ENCODE results near the gene OSBPL8. TPM values are rescaled to one million over a fixed set of nuclear protein-coding genes. Genes with fewer than 3 reads are reported as not detected.

Gene OSBPL8
- total RNA-seq, 1 experiment from 2014 or later, result 81.7 TPM

DNA sequence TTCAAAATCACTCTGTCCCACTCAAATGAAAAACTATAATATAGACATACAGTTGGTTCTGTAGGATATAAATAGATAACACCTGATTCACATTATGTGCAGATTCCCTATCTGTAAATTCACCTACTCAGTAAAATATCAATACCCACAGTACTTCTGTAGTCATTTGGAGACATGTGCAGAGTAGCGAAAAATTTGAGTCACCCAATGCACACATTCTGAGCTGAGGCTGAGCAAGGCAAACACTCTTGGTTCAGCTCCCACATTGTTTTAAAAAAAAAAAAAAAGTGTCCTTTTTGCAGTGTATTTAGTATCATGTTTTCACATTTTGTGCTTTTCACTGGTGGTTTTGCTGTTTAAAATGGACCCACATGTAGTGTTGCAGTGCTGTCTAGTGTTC lies 184.1 kb downstream of the OSBPL8 start (continued):
- TF ChIP-seq, protein P1, sequence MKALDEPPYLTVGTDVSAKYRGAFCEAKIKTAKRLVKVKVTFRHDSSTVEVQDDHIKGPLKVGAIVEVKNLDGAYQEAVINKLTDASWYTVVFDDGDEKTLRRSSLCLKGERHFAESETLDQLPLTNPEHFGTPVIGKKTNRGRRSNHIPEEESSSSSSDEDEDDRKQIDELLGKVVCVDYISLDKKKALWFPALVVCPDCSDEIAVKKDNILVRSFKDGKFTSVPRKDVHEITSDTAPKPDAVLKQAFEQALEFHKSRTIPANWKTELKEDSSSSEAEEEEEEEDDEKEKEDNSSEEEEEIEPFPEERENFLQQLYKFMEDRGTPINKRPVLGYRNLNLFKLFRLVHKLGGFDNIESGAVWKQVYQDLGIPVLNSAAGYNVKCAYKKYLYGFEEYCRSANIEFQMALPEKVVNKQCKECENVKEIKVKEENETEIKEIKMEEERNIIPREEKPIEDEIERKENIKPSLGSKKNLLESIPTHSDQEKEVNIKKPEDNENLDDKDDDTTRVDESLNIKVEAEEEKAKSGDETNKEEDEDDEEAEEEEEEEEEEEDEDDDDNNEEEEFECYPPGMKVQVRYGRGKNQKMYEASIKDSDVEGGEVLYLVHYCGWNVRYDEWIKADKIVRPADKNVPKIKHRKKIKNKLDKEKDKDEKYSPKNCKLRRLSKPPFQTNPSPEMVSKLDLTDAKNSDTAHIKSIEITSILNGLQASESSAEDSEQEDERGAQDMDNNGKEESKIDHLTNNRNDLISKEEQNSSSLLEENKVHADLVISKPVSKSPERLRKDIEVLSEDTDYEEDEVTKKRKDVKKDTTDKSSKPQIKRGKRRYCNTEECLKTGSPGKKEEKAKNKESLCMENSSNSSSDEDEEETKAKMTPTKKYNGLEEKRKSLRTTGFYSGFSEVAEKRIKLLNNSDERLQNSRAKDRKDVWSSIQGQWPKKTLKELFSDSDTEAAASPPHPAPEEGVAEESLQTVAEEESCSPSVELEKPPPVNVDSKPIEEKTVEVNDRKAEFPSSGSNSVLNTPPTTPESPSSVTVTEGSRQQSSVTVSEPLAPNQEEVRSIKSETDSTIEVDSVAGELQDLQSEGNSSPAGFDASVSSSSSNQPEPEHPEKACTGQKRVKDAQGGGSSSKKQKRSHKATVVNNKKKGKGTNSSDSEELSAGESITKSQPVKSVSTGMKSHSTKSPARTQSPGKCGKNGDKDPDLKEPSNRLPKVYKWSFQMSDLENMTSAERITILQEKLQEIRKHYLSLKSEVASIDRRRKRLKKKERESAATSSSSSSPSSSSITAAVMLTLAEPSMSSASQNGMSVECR (CRISPR knock-in tag; IDR thresholded peaks at IDR 0.05; ENCODE audit: borderline replicate concordance), result no peak
- no peak for TF ChIP-seq NR2C2 (CRISPR knock-in tag; IDR thresholded peaks at IDR 0.05)
- TF ChIP-seq, protein P2, sequence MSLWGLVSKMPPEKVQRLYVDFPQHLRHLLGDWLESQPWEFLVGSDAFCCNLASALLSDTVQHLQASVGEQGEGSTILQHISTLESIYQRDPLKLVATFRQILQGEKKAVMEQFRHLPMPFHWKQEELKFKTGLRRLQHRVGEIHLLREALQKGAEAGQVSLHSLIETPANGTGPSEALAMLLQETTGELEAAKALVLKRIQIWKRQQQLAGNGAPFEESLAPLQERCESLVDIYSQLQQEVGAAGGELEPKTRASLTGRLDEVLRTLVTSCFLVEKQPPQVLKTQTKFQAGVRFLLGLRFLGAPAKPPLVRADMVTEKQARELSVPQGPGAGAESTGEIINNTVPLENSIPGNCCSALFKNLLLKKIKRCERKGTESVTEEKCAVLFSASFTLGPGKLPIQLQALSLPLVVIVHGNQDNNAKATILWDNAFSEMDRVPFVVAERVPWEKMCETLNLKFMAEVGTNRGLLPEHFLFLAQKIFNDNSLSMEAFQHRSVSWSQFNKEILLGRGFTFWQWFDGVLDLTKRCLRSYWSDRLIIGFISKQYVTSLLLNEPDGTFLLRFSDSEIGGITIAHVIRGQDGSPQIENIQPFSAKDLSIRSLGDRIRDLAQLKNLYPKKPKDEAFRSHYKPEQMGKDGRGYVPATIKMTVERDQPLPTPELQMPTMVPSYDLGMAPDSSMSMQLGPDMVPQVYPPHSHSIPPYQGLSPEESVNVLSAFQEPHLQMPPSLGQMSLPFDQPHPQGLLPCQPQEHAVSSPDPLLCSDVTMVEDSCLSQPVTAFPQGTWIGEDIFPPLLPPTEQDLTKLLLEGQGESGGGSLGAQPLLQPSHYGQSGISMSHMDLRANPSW (CRISPR knock-in tag; conservative IDR thresholded peaks at IDR 0.05; ENCODE audit: low read depth), result no peak
- TF ChIP-seq, protein P3, sequence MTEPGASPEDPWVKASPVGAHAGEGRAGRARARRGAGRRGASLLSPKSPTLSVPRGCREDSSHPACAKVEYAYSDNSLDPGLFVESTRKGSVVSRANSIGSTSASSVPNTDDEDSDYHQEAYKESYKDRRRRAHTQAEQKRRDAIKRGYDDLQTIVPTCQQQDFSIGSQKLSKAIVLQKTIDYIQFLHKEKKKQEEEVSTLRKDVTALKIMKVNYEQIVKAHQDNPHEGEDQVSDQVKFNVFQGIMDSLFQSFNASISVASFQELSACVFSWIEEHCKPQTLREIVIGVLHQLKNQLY (CRISPR knock-in tag; IDR thresholded peaks at IDR 0.05), result no peak
- TF ChIP-seq, protein P4, sequence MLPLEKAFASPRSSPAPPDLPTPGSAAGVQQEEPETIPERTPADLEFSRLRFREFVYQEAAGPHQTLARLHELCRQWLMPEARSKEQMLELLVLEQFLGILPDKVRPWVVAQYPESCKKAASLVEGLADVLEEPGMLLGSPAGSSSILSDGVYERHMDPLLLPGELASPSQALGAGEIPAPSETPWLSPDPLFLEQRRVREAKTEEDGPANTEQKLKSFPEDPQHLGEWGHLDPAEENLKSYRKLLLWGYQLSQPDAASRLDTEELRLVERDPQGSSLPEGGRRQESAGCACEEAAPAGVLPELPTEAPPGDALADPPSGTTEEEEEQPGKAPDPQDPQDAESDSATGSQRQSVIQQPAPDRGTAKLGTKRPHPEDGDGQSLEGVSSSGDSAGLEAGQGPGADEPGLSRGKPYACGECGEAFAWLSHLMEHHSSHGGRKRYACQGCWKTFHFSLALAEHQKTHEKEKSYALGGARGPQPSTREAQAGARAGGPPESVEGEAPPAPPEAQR (CRISPR knock-in tag; IDR thresholded peaks at IDR 0.05), result no peak

DNA sequence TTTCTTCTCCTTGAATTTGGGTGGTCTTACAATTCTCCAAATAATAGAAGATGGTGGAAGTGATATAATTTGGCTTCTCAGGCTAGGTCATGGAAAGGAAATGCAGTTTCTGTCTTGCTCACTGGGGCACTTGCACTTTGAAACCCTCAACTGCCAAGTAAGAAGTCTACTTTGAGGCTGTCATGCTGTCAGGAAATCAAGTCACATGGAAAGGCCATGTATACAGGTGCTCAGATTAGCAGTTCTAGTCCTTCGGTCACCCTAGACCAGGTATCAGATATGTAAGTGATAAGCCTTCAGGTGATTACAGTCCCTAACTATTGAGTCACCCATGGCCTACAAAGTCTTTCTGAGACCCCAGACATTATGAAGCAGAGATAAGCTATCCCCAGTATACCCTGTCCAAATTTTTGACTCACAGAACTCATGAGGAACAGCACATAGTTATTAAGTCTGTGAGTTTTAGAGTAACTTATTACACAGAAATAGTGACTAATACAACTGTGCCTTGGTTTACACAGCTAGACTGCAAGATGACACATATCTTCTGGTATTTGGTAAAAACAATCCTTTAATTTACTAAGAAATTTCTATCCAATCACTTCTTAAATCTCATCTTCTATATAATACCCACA lies 185.1 kb downstream of the OSBPL8 start:
- DNase-seq (ENCODE audit: low spot score) (no peak), ATAC-seq (no peak)
- Mint-ChIP-seq H3K9me3 (no peaks in the 10 kb centered on the region), H3K4me3 (no peak overlapping the region), H3K36me3 (peaks cover 24% of the 10 kb centered on the region), H3K27me3 (ENCODE audit: low read depth) (no peaks in the 10 kb centered on the region), H3K4me1 (no peaks in the 10 kb centered on the region), H3K27ac (no peak overlapping the region)
- no peak for TF ChIP-seq MYBL2 (CRISPR knock-in tag; IDR thresholded peaks at IDR 0.05)
- no peak for TF ChIP-seq IRF2 (CRISPR knock-in tag; IDR thresholded peaks at IDR 0.05; ENCODE audit: borderline replicate concordance, low read depth)
- no peak for TF ChIP-seq SMAD3 (CRISPR knock-in tag; IDR thresholded peaks at IDR 0.05; ENCODE audit: borderline replicate concordance)
- TF ChIP-seq ZNF138 (CRISPR knock-in tag; conservative IDR thresholded peaks at IDR 0.05), result no peak
- no peak for TF ChIP-seq MXD4 (CRISPR knock-in tag; IDR thresholded peaks at IDR 0.05; ENCODE audit: borderline replicate concordance)
- no peak for TF ChIP-seq TEAD4 (CRISPR knock-in tag; IDR thresholded peaks at IDR 0.05)
- CTCF ChIA-PET, result no interaction called here
- POLR2A ChIA-PET, result no interaction called here

DNA sequence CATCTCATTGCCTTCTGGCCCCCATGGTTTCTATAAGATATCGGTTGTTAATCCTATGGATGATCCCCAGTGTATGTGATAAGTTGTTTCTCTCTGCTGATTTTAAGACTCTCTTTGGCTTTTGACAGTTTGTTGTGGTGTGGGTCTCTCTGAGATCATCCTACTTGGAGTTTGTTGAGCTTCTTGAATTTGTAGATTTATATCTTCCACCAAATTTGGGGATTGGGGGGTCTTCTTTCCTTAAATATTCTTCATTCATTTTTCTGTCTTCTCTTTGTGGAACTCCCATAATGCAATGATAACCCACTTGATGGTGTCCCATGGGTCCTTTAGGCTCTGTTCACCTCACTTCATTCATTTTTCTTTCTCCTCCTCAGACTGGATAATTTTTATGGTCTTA lies 191.3 kb downstream of the OSBPL8 start:
- Mint-ChIP-seq H3K27ac (no peak overlapping the region), H3K4me3 (no peak overlapping the region), H3K4me1 (no peaks in the 10 kb centered on the region), H3K27me3 (ENCODE audit: low read depth) (no peaks in the 10 kb centered on the region), H3K36me3 (peaks cover 43% of the 10 kb centered on the region), H3K9me3 (no peaks in the 10 kb centered on the region; the same call in 1 of the 2 replicates)
- DNase-seq (ENCODE audit: low spot score), result no peak
- ATAC-seq, result no peak
- ChIA-PET POLR2A (no interaction called here), CTCF (no interaction called here)
- no peak for TF ChIP-seq JAZF1 (CRISPR knock-in tag; IDR thresholded peaks at IDR 0.05)
- TF ChIP-seq ZNF219 (CRISPR knock-in tag; IDR thresholded peaks at IDR 0.05; ENCODE audit: borderline replicate concordance), result no peak

Measured in WTC11 (cell line).